ENCODE measurements around the gene AGBL1. TPM values are rescaled to one million over a fixed set of nuclear protein-coding genes. Genes with fewer than 3 reads are reported as not detected.

AGBL1 gene
- total and polyA plus RNA-seq, 7 donors: 0.96 to 34.8 (median 6.6) TPM

DNA sequence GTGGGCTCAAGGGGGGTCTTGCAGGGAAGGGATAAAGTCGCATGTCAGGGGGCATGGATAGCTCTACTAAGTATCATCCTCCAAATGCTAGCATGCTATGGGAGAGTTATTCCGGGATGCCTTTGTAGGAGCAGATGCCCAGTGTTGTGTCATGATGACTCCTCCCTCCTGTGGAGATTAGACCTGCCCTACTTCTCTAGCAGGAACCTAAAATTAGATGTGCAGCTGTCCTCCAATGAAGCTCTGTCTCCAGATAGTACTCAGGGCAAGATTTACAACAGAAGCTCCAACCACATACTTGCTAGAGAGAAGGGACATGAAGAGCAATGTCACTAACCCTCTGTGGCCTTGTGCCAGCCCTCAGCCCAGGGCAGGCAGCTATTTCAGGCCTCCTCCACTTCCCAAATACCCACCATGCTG is 82.5 kb downstream of the AGBL1 start:
- TF ChIP-seq, protein P1, sequence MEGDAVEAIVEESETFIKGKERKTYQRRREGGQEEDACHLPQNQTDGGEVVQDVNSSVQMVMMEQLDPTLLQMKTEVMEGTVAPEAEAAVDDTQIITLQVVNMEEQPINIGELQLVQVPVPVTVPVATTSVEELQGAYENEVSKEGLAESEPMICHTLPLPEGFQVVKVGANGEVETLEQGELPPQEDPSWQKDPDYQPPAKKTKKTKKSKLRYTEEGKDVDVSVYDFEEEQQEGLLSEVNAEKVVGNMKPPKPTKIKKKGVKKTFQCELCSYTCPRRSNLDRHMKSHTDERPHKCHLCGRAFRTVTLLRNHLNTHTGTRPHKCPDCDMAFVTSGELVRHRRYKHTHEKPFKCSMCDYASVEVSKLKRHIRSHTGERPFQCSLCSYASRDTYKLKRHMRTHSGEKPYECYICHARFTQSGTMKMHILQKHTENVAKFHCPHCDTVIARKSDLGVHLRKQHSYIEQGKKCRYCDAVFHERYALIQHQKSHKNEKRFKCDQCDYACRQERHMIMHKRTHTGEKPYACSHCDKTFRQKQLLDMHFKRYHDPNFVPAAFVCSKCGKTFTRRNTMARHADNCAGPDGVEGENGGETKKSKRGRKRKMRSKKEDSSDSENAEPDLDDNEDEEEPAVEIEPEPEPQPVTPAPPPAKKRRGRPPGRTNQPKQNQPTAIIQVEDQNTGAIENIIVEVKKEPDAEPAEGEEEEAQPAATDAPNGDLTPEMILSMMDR (IDR thresholded peaks at IDR 0.05): no peak
- intact Hi-C loops (cut with DNase I): loop anchor here in 1 of 2 donors (1.0 to 5.0 kb wide), 2 partner anchors 83 to 375 kb away; partner anchors contain the start of gene AGBL1
- Histone ChIP-seq H3K4me3 (no peak overlapping the region), H3K27ac (peak overlapping the region; percentile 92), H3K9me3 (no peaks in the 10 kb centered on the region), H3K36me3 (ENCODE audit: insufficient read depth in 1 of 2, low read depth in 1 of 2) (no peaks in the 10 kb centered on the region), H3K4me1 (peaks cover 77% of the 10 kb centered on the region), H3K27me3 (ENCODE audit: insufficient read depth in 3 of 3, low read length in 2 of 3) (no peaks in the 10 kb centered on the region)
- DNase-seq (peak; percentile 75 to 93), ATAC-seq (peak; percentile 80 to 86 (median 85))
- WGBS, 3 donors: 13 to 29% (median 28%) methylated on average over 2 of the region's 2 CpGs

DNA sequence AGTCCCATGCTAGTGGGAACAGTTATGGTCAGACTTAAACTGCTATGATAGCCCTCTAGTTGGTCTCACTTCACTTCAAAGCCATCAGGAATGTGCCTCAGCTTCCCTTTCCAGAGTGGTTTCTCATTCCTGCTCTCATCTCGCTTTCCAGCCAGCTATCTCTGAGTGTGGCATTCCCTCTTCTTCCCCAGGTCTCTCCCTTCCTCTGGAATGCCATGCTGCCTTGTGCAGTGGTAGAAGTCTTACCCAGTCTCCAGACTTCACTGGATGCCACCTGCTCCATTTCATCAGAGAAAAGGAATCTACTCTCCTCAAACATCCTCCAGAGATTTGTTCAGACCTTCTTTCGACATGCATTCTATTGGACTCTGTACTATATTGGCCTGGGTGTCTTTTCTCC is 83.0 kb downstream of the AGBL1 start:
- Histone ChIP-seq H3K36me3 (ENCODE audit: insufficient read depth in 1 of 2, low read depth in 1 of 2) (no peaks in the 10 kb centered on the region), H3K9me3 (no peaks in the 10 kb centered on the region), H3K4me1 (peaks cover 77% of the 10 kb centered on the region), H3K4me3 (no peak overlapping the region), H3K27ac (peak overlapping the region; percentile 92), H3K27me3 (ENCODE audit: insufficient read depth in 3 of 3, low read length in 2 of 3) (no peaks in the 10 kb centered on the region)
- intact Hi-C loops (cut with DNase I): loop anchor here in 1 of 2 donors (1.0 to 5.0 kb wide), 2 partner anchors 83 to 375 kb away; partner anchors contain the start of gene AGBL1
- 22 to 46% (median 29%) methylated on average over 2 of the region's 2 CpGs for WGBS, 3 donors
- ATAC-seq (peak; percentile 4 to 37 (median 26)), DNase-seq (no peak)
- TF ChIP-seq, protein P1 (IDR thresholded peaks at IDR 0.05): no peak

DNA sequence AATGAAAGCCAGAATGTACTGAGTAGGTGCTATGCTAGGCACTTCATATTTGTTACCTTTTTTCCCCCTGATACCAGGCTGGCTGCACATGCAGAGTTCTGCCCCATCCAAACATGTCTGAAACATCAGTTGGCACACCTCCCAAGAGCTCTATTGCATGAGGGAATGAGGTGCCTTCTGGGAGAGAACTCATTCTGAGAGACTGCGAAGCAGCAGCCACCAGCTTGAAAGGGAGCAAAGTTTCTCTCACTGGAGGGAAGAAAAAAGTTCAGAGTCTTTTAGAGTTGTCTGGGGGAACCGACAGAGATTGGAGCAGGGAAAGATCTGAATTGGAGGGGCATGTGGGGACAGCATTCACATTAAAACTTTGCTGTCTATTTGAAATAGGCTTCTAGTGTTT is 84.1 kb downstream of the AGBL1 start:
- DNase-seq (no peak), ATAC-seq (peak; percentile 19 to 48 (median 44))
- intact Hi-C loops (cut with DNase I): loop anchor here in 1 of 2 donors (5.0 kb wide), 1 partner anchor 377 kb away; no protein-coding TSS in a partner anchor
- Histone ChIP-seq H3K27me3 (ENCODE audit: insufficient read depth in 3 of 3, low read length in 2 of 3) (no peaks in the 10 kb centered on the region), H3K9me3 (no peaks in the 10 kb centered on the region), H3K4me1 (peaks cover 69% of the 10 kb centered on the region), H3K27ac (peak overlapping the region; percentile 92), H3K36me3 (ENCODE audit: insufficient read depth in 1 of 2, low read depth in 1 of 2) (no peaks in the 10 kb centered on the region), H3K4me3 (no peak overlapping the region)
- 5 to 13% (median 13%) methylated on average over 2 of the region's 2 CpGs for WGBS, 3 donors
- TF ChIP-seq, protein P1 (IDR thresholded peaks at IDR 0.05): no peak

DNA sequence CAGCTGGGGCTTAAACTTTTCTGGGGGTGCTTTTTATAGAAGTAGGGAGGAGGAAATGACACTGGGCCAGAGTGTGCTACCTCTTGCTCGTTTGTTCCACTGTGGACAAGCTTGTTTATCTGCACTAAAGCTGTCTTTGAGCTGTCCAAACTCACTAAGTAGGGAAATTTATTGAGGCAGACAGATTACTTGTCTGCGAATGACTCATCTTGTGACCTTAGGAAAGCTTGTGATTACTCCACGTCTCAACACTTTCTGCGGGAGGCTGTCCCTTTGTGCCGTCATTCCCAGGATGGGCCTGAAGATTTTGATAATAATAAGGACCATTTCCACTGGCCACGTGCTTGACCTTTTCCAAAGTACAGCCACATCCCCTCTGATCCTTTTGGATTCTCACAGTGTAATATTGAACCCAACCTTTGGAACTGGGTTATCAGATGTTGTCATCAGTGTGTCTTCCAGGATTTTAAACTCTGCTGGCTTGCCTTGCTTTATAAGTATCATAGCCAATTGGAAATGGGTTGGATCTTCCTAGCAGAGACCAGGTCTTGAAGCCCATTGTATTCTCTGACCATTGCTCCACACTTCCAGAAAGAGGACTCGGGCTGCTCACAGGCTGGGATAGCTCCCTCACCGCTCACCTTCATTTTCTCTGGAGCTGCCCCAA is 84.7 kb downstream of the AGBL1 start:
- Histone ChIP-seq H3K4me1 (peaks cover 64% of the 10 kb centered on the region), H3K4me3 (no peak overlapping the region), H3K36me3 (ENCODE audit: insufficient read depth in 1 of 2, low read depth in 1 of 2) (no peaks in the 10 kb centered on the region), H3K27ac (peak overlapping the region; percentile 92), H3K27me3 (ENCODE audit: insufficient read depth in 3 of 3, low read length in 2 of 3) (no peaks in the 10 kb centered on the region), H3K9me3 (no peaks in the 10 kb centered on the region)
- DNase-seq: peak; percentile 60 to 66
- TF ChIP-seq, protein P1 (IDR thresholded peaks at IDR 0.05): no peak
- ATAC-seq: peak; percentile 65 to 78 (median 74)
- intact Hi-C loops (cut with DNase I): loop anchor here in 1 of 2 donors (5.0 kb wide), 1 partner anchor 377 kb away; no protein-coding TSS in a partner anchor
- WGBS, 3 donors: 16 to 24% (median 22%) methylated on average over 7 to 8 of the region's 8 CpGs

Data from psoas muscle (tissue), 8 donors.